ENCODE data around the gene DAAM1. TPM values are rescaled to one million over a fixed set of nuclear protein-coding genes. Genes with fewer than 3 reads are reported as not detected.

DAAM1 gene
- total RNA-seq, result 52.5 TPM
- long read RNA-seq, transcript DAAM1-209 (2 exons, 2,844 nt), result major isoform, 9 of 64 reads
- long read RNA-seq, partial matches to known transcripts, result 36 of 64 reads
- long read RNA-seq, other reads (novel, unspliced or antisense), result 18 of 64 reads

- peak; percentile 97 for DNase-seq (ENCODE audit: low spot score)
These were observed at the start of gene DAAM1 for GRCh38 chr14:59188461-59189090. Gene DAAM1, plus strand, starts transcription at chr14:59188667. Its CDS starts 74,811 bp downstream, at chr14:59263478.

- no peak for DNase-seq (ENCODE audit: low spot score)
These were observed 49.1 kb upstream of the DAAM1 start for GRCh38 chr14:59139324-59139723.

GRCh38 chr14:59140106-59140843 lies 48.2 kb upstream of the DAAM1 start:
- no peak for DNase-seq (ENCODE audit: low spot score)

GRCh38 chr14:59146484-59146883 lies 42.0 kb upstream of the DAAM1 start:
- DNase-seq (ENCODE audit: low spot score), result no peak

GRCh38 chr14:59147007-59147406 lies 41.5 kb upstream of the DAAM1 start:
- no peak for DNase-seq (ENCODE audit: low spot score)

- no peak for DNase-seq (ENCODE audit: low spot score)
These were observed 40.0 kb upstream of the DAAM1 start for GRCh38 chr14:59148334-59148900.

- DNase-seq (ENCODE audit: low spot score), result no peak
These were observed 37.5 kb upstream of the DAAM1 start for GRCh38 chr14:59150990-59151389.

GRCh38 chr14:59154373-59154772 lies 34.1 kb upstream of the DAAM1 start:
- DNase-seq (ENCODE audit: low spot score), result no peak

GRCh38 chr14:59155886-59156285 lies 32.6 kb upstream of the DAAM1 start:
- DNase-seq (ENCODE audit: low spot score), result no peak

GRCh38 chr14:59159169-59159568 lies 29.3 kb upstream of the DAAM1 start:
- DNase-seq (ENCODE audit: low spot score), result no peak

- no peak for DNase-seq (ENCODE audit: low spot score)
These were observed 28.0 kb upstream of the DAAM1 start for GRCh38 chr14:59160506-59160905.

- no peak for DNase-seq (ENCODE audit: low spot score)
These were observed 26.8 kb upstream of the DAAM1 start for GRCh38 chr14:59161561-59162175.

GRCh38 chr14:59166258-59166657 lies 22.2 kb upstream of the DAAM1 start:
- DNase-seq (ENCODE audit: low spot score), result no peak

GRCh38 chr14:59175404-59175803 lies 13.1 kb upstream of the DAAM1 start:
- DNase-seq (ENCODE audit: low spot score), result no peak

GRCh38 chr14:59176765-59177164 lies 11.7 kb upstream of the DAAM1 start:
- DNase-seq (ENCODE audit: low spot score), result no peak

GRCh38 chr14:59177262-59177661 lies 11.2 kb upstream of the DAAM1 start:
- no peak for DNase-seq (ENCODE audit: low spot score)

- DNase-seq (ENCODE audit: low spot score), result no peak
These were observed 6.7 kb upstream of the DAAM1 start for GRCh38 chr14:59181791-59182190.

- DNase-seq (ENCODE audit: low spot score), result no peak
These were observed 5.8 kb upstream of the DAAM1 start for GRCh38 chr14:59182641-59183040.

- no peak for DNase-seq (ENCODE audit: low spot score)
These were observed 5.3 kb upstream of the DAAM1 start for GRCh38 chr14:59183150-59183549.

- no peak for DNase-seq (ENCODE audit: low spot score)
These were observed 4.1 kb upstream of the DAAM1 start for GRCh38 chr14:59184396-59184795.

- DNase-seq (ENCODE audit: low spot score), result no peak
These were observed 2.8 kb upstream of the DAAM1 start for GRCh38 chr14:59185676-59186075.

- DNase-seq (ENCODE audit: low spot score), result no peak
These were observed 2.2 kb upstream of the DAAM1 start for GRCh38 chr14:59186306-59186705.
